ENCODE measurements around the gene GALNT3. TPM values are rescaled to one million over a fixed set of nuclear protein-coding genes. Genes with fewer than 3 reads are reported as not detected.

GALNT3 gene
- total RNA-seq, 1 donor, result 3.1 TPM

DNA sequence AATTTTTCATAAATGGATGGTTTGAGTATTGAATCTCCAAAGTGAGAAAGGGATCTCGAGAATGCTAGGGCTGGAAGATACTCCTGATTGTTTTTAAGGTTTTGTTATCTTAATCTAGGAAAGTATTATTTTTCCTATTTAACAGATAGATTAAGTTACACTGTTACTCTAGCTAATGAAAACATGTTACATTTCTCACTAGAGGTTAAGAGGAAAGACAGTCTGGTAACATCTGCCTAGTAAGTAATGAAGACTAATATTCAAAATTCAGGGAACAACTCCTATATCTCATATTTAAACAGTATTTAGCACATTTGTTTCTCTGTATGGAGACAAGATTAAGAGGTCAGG is 2.0 kb downstream of the GALNT3 start:
- TF ChIP-seq, protein P1, sequence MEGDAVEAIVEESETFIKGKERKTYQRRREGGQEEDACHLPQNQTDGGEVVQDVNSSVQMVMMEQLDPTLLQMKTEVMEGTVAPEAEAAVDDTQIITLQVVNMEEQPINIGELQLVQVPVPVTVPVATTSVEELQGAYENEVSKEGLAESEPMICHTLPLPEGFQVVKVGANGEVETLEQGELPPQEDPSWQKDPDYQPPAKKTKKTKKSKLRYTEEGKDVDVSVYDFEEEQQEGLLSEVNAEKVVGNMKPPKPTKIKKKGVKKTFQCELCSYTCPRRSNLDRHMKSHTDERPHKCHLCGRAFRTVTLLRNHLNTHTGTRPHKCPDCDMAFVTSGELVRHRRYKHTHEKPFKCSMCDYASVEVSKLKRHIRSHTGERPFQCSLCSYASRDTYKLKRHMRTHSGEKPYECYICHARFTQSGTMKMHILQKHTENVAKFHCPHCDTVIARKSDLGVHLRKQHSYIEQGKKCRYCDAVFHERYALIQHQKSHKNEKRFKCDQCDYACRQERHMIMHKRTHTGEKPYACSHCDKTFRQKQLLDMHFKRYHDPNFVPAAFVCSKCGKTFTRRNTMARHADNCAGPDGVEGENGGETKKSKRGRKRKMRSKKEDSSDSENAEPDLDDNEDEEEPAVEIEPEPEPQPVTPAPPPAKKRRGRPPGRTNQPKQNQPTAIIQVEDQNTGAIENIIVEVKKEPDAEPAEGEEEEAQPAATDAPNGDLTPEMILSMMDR (IDR thresholded peaks at IDR 0.05; ENCODE audit: insufficient read depth, low read length), result no peak
- DNase-seq (ENCODE audit: low read depth), result no peak

DNA sequence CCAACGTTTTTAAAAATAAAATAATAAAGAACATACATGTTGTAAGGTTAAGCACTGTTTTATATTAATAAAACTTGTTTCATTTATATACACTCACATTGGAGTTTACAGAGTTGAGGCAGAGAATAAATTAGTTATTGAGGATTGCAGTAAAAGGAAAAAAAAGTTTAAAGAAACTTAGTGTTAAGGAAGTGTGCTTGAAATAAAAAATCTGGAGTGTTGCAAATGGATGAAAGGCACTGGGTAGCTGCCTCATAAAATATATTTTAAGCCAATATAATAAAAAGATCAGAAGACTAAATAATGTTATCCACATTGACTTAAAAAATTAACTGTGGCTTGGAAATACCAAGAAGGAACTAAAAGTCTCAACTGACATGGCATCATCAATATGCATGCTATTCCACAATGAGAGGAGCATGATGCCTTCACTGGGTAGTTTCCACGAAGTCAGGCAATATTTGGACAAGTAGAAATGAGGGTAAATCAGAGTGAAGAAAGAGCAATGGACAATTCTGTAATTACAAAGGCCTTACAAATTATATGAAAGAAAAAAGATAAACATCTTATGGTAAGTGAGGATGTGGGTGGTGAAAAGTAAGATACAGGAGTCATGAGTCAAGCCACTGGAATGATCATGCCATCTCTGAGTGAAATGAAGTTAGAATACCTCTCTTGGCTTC is 2.5 kb downstream of the GALNT3 start:
- no peak overlapping the region for H3K4me3 ChIP-seq (ENCODE audit: low read depth, low read length)
- TF ChIP-seq, protein P1 (IDR thresholded peaks at IDR 0.05; ENCODE audit: insufficient read depth, low read length), result no peak
- DNase-seq (ENCODE audit: low read depth), result no peak

More for the DNA sequence above, 2.0 kb downstream of the GALNT3 start:
- H3K4me3 ChIP-seq (ENCODE audit: low read depth, low read length), result no peak overlapping the region

DNA sequence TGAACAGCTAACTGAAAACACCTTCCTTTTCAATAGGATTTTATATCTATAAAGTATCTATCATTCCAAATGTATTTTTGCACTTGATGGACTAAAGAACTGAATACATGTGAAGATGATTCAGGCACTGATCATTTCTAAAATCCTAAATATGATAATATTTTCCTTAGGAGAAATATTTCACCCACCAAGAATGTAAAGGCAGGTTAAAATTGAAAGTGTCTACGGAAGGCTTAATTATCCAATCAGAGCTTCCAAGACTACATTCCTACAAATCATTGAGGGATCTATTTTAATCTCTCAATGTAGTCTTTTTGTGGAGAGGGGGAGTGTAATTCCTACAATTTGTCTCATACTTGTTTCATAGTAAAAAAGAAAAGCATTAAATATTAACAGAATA is 3.6 kb downstream of the GALNT3 start:
- no peak overlapping the region for H3K4me3 ChIP-seq (ENCODE audit: low read depth, low read length)
- TF ChIP-seq, protein P1 (IDR thresholded peaks at IDR 0.05; ENCODE audit: insufficient read depth, low read length), result no peak
- no peak for DNase-seq (ENCODE audit: low read depth)

DNA sequence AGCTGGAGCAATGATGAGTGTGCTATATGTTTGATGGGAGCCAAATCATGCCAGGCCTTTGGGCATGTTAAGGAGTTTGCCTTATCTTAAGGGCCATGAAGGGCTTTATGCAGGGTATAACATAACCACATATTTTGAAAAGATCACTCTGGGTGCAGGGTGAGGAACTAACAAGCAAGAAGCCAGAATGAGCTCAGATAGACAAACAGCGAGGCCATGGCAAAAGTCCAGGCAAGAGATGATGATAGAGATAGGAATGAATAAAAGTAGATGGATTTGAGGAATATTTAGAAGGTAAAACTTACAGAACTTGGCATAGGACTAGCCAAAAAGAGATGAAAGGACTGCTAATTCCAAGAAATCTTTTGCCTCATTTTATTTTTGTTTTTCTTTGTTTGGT is 6.7 kb downstream of the GALNT3 start:
- no peak for DNase-seq (ENCODE audit: low read depth)
- H3K4me3 ChIP-seq (ENCODE audit: low read depth, low read length), result no peak overlapping the region
- TF ChIP-seq, protein P1 (IDR thresholded peaks at IDR 0.05; ENCODE audit: insufficient read depth, low read length), result no peak

DNA sequence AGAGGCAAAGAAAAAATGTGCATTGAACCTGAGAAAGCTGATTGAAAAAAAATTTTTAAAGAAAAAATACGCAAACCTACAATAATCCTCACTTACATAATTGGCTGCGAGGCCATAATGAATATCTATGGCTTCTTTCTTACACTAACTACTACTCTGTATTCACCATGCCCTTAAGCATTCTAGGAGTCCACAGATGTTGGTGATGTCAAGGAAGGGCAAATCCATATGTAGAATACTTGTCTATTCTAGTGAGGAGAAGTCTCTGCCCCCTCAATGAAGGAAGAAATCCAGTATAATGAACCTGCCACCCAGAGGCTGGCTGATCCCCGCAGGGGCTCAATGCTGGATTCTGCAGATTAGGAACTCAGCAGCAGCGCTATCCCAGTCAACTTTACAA is 14.3 kb downstream of the GALNT3 start:
- TF ChIP-seq, protein P1 (IDR thresholded peaks at IDR 0.05; ENCODE audit: insufficient read depth, low read length), result no peak
- no peak overlapping the region for H3K4me3 ChIP-seq (ENCODE audit: low read depth, low read length)
- DNase-seq (ENCODE audit: low read depth), result no peak

GRCh38 chr2:165778653-165779451 is 15.2 kb downstream of the GALNT3 start:
- no peak overlapping the region for H3K4me3 ChIP-seq (ENCODE audit: low read depth, low read length)
- TF ChIP-seq, protein P1 (IDR thresholded peaks at IDR 0.05; ENCODE audit: insufficient read depth, low read length), result peak; percentile 36
- peak; percentile 22 for DNase-seq (ENCODE audit: low read depth)
